Muscle of arm (tissue), 14 donors: ENCODE data around the gene TEPSIN. TPM values are rescaled to one million over a fixed set of nuclear protein-coding genes. Genes with fewer than 3 reads are reported as not detected.

Experiments
- DNase-seq: peaks from one replicate; pipeline ENCODE4 v3.0.0-alpha.2; 2013
- long read RNA-seq, 11 donors: transcript quantifications; one replicate each; lab custom pipeline, GENCODE V29; 2026
- polyA plus RNA-seq, 12 donors: library from polyadenylated mRNA; unstranded; fragments of 120-200 nt; gene quantifications; one replicate each; pipeline ENCODE4 v1.2.1, GENCODE V29; 2013; ENCODE audit not compliant: insufficient read length in 12 of 12

The TEPSIN gene
- polyA plus RNA-seq: 10 to 100 TPM in 8 of 12 donors, 1 to 10 TPM in 3, not detected in 1; 7.9 to 25.7 (median 11.9) TPM
- long read RNA-seq, donor 1, partial matches to known transcripts: 0 of 1 reads
- long read RNA-seq, donor 1, other reads (novel, unspliced or antisense): 0 of 1 reads
- long read RNA-seq, donor 2, partial matches to known transcripts: 0 of 3 reads
- long read RNA-seq, donor 2, other reads (novel, unspliced or antisense): 0 of 3 reads
- long read RNA-seq, donor 3: 0 reads
- long read RNA-seq, donor 4, partial matches to known transcripts: 5 of 5 reads
- long read RNA-seq, donor 4, other reads (novel, unspliced or antisense): 0 of 5 reads
- long read RNA-seq, donor 5, partial matches to known transcripts: 10 of 11 reads
- long read RNA-seq, donor 5, other reads (novel, unspliced or antisense): 0 of 11 reads
- long read RNA-seq, donor 6: 0 reads
- long read RNA-seq, donor 7: 0 reads
- long read RNA-seq, donor 8: 0 reads
- long read RNA-seq, donor 9: 0 reads
- long read RNA-seq, donor 10: 0 reads
- long read RNA-seq, donor 11: 0 reads

GRCh38 chr17:81238815-81239713, at the start of gene TEPSIN, which contains the start of gene NDUFAF8:
Gene TEPSIN, minus strand, starts transcription at chr17:81239055. Its CDS starts 22 bp downstream, at chr17:81239033.
Gene NDUFAF8, plus strand, starts transcription at chr17:81239318. Its CDS starts 46 bp downstream, at chr17:81239364.
- peak; percentile 100 for DNase-seq

- no peak for DNase-seq
Observed at GRCh38 chr17:81287741-81288430, 49.0 kb upstream of the TEPSIN start.

GRCh38 chr17:81287152-81287551, 48.3 kb upstream of the TEPSIN start:
- no peak for DNase-seq

- no peak for DNase-seq
Observed at GRCh38 chr17:81286491-81287145, 47.8 kb upstream of the TEPSIN start.

- no peak for DNase-seq
Observed at GRCh38 chr17:81285894-81286293, 47.0 kb upstream of the TEPSIN start.

GRCh38 chr17:81285179-81285878, 46.5 kb upstream of the TEPSIN start:
- peak; percentile 67 for DNase-seq

- no peak for DNase-seq
Observed at GRCh38 chr17:81282876-81283275, 44.0 kb upstream of the TEPSIN start.

- DNase-seq: no peak
Observed at GRCh38 chr17:81282141-81282540, 43.3 kb upstream of the TEPSIN start.

GRCh38 chr17:81280571-81280970, 41.7 kb upstream of the TEPSIN start:
- DNase-seq: no peak

GRCh38 chr17:81279278-81280275, 40.7 kb upstream of the TEPSIN start:
- DNase-seq: no peak

GRCh38 chr17:81278831-81279230, 40.0 kb upstream of the TEPSIN start:
- DNase-seq: no peak

GRCh38 chr17:81277946-81278693, 39.3 kb upstream of the TEPSIN start:
- DNase-seq: peak; percentile 55

GRCh38 chr17:81277421-81277820, 38.6 kb upstream of the TEPSIN start:
- DNase-seq: peak; percentile 57

- no peak for DNase-seq
Observed at GRCh38 chr17:81276781-81277180, 37.9 kb upstream of the TEPSIN start.

- no peak for DNase-seq
Observed at GRCh38 chr17:81274471-81274855, 35.6 kb upstream of the TEPSIN start.

GRCh38 chr17:81273698-81274470, 35.0 kb upstream of the TEPSIN start:
- DNase-seq: no peak

- DNase-seq: no peak
Observed at GRCh38 chr17:81272616-81273015, 33.8 kb upstream of the TEPSIN start.

GRCh38 chr17:81271226-81271625, 32.4 kb upstream of the TEPSIN start:
- no peak for DNase-seq
